KMS-11 (cell line): ENCODE results near the gene CDK6.
A peak's percentile ranks its signal among the peaks of the same experiment; 100 is the strongest.

Experiments used
- H2AFZ ChIP-seq: fragments of 200-600 bp; sonication (generic); 2 replicates; pipeline ENCODE4 v1.6.1; 2016; ENCODE audit warnings: antibody characterized with exemption, mixed run types, low read depth
- H3K27ac ChIP-seq: fragments of 200-600 bp; sonication (generic); 2 replicates; pipeline ENCODE4 v1.6.1; 2016; ENCODE audit warnings: mild to moderate bottlenecking, mixed run types
- H3K27me3 ChIP-seq: fragments of 200-600 bp; sonication (generic); 2 replicates; pipeline ENCODE4 v1.6.1; 2017; ENCODE audit warnings: mild to moderate bottlenecking, low read depth, mixed run types, moderate library complexity; ENCODE audit not compliant: insufficient read depth
- H3K36me3 ChIP-seq: fragments of 200-600 bp; sonication (generic); 2 replicates; pipeline ENCODE4 v1.6.1; 2017; ENCODE audit warnings: mild to moderate bottlenecking, mixed run types; ENCODE audit not compliant: insufficient read depth
- H3K4me1 ChIP-seq: fragments of 200-600 bp; sonication (generic); 2 replicates; pipeline ENCODE4 v1.6.1; 2016; ENCODE audit warnings: mild to moderate bottlenecking, low read depth, mixed run types; ENCODE audit not compliant: poor library complexity, severe bottlenecking
- H3K4me2 ChIP-seq: fragments of 200-600 bp; sonication (generic); 2 replicates; pipeline ENCODE4 v1.7.0; 2016; ENCODE audit warnings: mild to moderate bottlenecking, mixed run types
- H3K4me3 ChIP-seq: fragments of 200-600 bp; sonication (generic); IDR thresholded peaks from 2 replicates; pipeline ENCODE4 v1.6.1; 2017; ENCODE audit warnings: low read depth, low read length, mixed read lengths; ENCODE audit not compliant: insufficient read depth
- H3K79me2 ChIP-seq: fragments of 200-600 bp; sonication (generic); 2 replicates; pipeline ENCODE4 v1.6.1; 2016; ENCODE audit warnings: low read depth, mixed run types; ENCODE audit not compliant: insufficient read depth
- H3K9ac ChIP-seq: fragments of 200-600 bp; sonication (generic); 2 replicates; pipeline ENCODE4 v1.6.1; 2016; ENCODE audit warnings: mild to moderate bottlenecking, mixed run types
- H4K20me1 ChIP-seq: fragments of 200-600 bp; sonication (generic); 2 replicates; pipeline ENCODE4 v1.6.1; 2016; ENCODE audit warnings: mild to moderate bottlenecking, mixed run types; ENCODE audit not compliant: insufficient read depth
- TF ChIP-seq, protein P1 (sequence below): fragments of 200-600 bp; sonication (generic); conservative IDR thresholded peaks from 2 replicates; pipeline ENCODE4 v1.6.1; 2017; ENCODE audit warnings: low read depth, mild to moderate bottlenecking, antibody characterized with exemption, low read length, moderate library complexity, mixed read lengths

CDK6 gene

GRCh38 chr7:92783260-92784201 is 52.8 kb downstream of the CDK6 start:
- Histone ChIP-seq H4K20me1 (no peaks in the 10 kb centered on the region; the same call in 1 of the 2 replicates), H3K4me2 (peak overlapping the region; percentile 81), H3K36me3 (no peaks in the 10 kb centered on the region), H3K4me1 (peaks cover 100% of the 10 kb centered on the region), H3K27ac (peak overlapping the region; percentile 60), H2AFZ (no peak overlapping the region), H3K27me3 (no peaks in the 10 kb centered on the region), H3K4me3 (no peak overlapping the region), H3K79me2 (peaks cover 99% of the 10 kb centered on the region), H3K9ac (no peak overlapping the region; the same call in 1 of the 2 replicates)
- TF ChIP-seq, protein P1, sequence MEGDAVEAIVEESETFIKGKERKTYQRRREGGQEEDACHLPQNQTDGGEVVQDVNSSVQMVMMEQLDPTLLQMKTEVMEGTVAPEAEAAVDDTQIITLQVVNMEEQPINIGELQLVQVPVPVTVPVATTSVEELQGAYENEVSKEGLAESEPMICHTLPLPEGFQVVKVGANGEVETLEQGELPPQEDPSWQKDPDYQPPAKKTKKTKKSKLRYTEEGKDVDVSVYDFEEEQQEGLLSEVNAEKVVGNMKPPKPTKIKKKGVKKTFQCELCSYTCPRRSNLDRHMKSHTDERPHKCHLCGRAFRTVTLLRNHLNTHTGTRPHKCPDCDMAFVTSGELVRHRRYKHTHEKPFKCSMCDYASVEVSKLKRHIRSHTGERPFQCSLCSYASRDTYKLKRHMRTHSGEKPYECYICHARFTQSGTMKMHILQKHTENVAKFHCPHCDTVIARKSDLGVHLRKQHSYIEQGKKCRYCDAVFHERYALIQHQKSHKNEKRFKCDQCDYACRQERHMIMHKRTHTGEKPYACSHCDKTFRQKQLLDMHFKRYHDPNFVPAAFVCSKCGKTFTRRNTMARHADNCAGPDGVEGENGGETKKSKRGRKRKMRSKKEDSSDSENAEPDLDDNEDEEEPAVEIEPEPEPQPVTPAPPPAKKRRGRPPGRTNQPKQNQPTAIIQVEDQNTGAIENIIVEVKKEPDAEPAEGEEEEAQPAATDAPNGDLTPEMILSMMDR = no peak

- peaks cover under 1% of the 10 kb centered on the region; the same call in 1 of the 2 replicates for H3K36me3 ChIP-seq
- peak overlapping the region; percentile 60; the same call in 1 of the 2 replicates for H3K27ac ChIP-seq
Observed at GRCh38 chr7:92782855-92783254, 53.5 kb downstream of the CDK6 start.

DNA sequence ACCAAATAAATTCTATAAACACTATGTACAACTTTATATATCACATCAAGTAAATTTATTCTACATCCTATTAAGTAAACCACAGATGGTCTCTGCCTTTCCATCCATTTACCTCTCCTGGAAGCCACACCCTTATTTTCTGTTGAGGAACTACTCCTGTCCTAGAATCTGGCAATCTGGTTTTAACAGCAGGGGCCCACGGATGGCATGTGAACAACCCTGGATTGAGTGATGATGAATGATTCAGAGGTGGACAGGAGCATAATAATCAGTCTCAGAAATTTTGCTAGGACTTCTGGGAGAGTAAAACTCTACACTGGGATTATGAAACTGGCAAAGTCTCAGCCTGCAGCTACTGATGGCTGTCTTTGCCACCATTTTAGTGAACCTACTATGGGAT is 54.1 kb downstream of the CDK6 start:
- Histone ChIP-seq H3K9ac (no peak overlapping the region), H3K4me3 (no peak overlapping the region), H2AFZ (no peak overlapping the region), H3K4me2 (peak overlapping the region; percentile 81), H4K20me1 (no peaks in the 10 kb centered on the region; the same call in 1 of the 2 replicates), H3K27me3 (no peaks in the 10 kb centered on the region), H3K36me3 (peaks cover 5% of the 10 kb centered on the region; the same call in 1 of the 2 replicates), H3K79me2 (peaks cover 99% of the 10 kb centered on the region), H3K27ac (peak overlapping the region; percentile 60; the same call in 1 of the 2 replicates), H3K4me1 (peaks cover 100% of the 10 kb centered on the region)
- TF ChIP-seq, protein P1 = no peak

More at GRCh38 chr7:92782855-92783254, 53.5 kb downstream of the CDK6 start:
- Histone ChIP-seq H4K20me1 (no peaks in the 10 kb centered on the region; the same call in 1 of the 2 replicates), H3K79me2 (peaks cover 99% of the 10 kb centered on the region), H3K9ac (no peak overlapping the region), H3K4me1 (peaks cover 100% of the 10 kb centered on the region), H3K4me2 (peak overlapping the region; percentile 81), H3K27me3 (no peaks in the 10 kb centered on the region), H2AFZ (no peak overlapping the region), H3K4me3 (no peak overlapping the region)
- TF ChIP-seq, protein P1 = no peak

GRCh38 chr7:92781117-92781720 is 55.2 kb downstream of the CDK6 start:
- H2AFZ ChIP-seq = no peak overlapping the region
- peak overlapping the region; percentile 60 for H3K27ac ChIP-seq
- H4K20me1 ChIP-seq = no peaks in the 10 kb centered on the region; the same call in 1 of the 2 replicates
- H3K36me3 ChIP-seq = peaks cover 13% of the 10 kb centered on the region; the same call in 1 of the 2 replicates
- H3K4me3 ChIP-seq = no peak overlapping the region
- TF ChIP-seq, protein P1 = no peak
- peak overlapping the region; percentile 81 for H3K4me2 ChIP-seq
- H3K4me1 ChIP-seq = peaks cover 98% of the 10 kb centered on the region
- H3K27me3 ChIP-seq = no peaks in the 10 kb centered on the region
- no peak overlapping the region for H3K9ac ChIP-seq
- peaks cover 100% of the 10 kb centered on the region for H3K79me2 ChIP-seq
